Pancreas (tissue), 10 donors: ENCODE data around the gene PSMA1. TPM values are rescaled to one million over a fixed set of nuclear protein-coding genes. Genes with fewer than 3 reads are reported as not detected.

Experiments
- ATAC-seq, 4 donors: fragments of 200-7000 bp; cut with Tn5 transposase; one replicate each; pipeline versions ENCODE4 v1.8.0 to v1.9.1; 2020; ENCODE audit warnings: mild to moderate bottlenecking in 4 of 4, moderate library complexity in 4 of 4
- DNase-seq, 6 donors: peaks; one replicate each; pipeline ENCODE4 v3.0.0-alpha.2; 2020
- FAIRE-seq: peaks from 2 replicates; lab custom pipeline; 2012; peaks lifted over from hg19 to GRCh38; lab: Jason Lieb, UNC
- H3K27ac ChIP-seq, 4 donors: fragments of 200-600 bp; sonication (generic); 1 replicate in 3 of 4; 2 replicates in 1 of 4; pipeline versions ENCODE4 v1.5.0 to v1.8.0; 2020
- H3K27me3 ChIP-seq, 4 donors: fragments of 200-600 bp; one replicate each; pipeline ENCODE4 v1.8.0; 2021
- H3K36me3 ChIP-seq, 3 donors: fragments of 200-600 bp; sonication (generic) in 1 of 3; one replicate each; pipeline versions ENCODE4 v1.5.0 to v1.8.0; 2020 to 2021
- H3K4me1 ChIP-seq, 3 donors: fragments of 200-600 bp; one replicate each; pipeline ENCODE4 v1.8.0; 2021
- H3K4me3 ChIP-seq, 4 donors: fragments of 200-600 bp; sonication (generic) in 2 of 4; one replicate each; pipeline versions ENCODE4 v1.5.0 to v1.8.0; 2020 to 2021
- H3K9me3 ChIP-seq, 4 donors: fragments of 200-600 bp; one replicate each; pipeline ENCODE4 v1.8.0; 2021
- CTCF ChIP-seq, 4 donors: fragments of 200-600 bp; sonication (generic) in 3 of 4; IDR thresholded peaks; one replicate each; pipeline versions ENCODE4 v1.5.0 to v1.8.0; 2021; ENCODE audit warnings: antibody characterized with exemption in 4 of 4
- WGBS, 2 donors: extraction: QIAGEN DNeasy Blood & Tissue Kit; methylation state at CpG; one replicate each; pipeline ENCODE4 v1.1.7; 2013; 5-methylcytosine and 5-hydroxymethylcytosine counted together
- intact Hi-C, 3 donors: fragments of 100-400 bp; cut with DNase I; formaldehyde crosslinking; loops; one replicate each; pipeline versions ENCODE4 v1.11.1 to v1.14.2; 2022
- polyA plus RNA-seq, 2 donors: library from polyadenylated mRNA; stranded (reverse); fragments of 200-250 nt; gene quantifications; one replicate each; pipeline ENCODE4 v1.2.3, GENCODE V29; 2013
- total RNA-seq, 6 donors: library from RNA; stranded (reverse); fragmentation: NEBNext Ultra II Directional in 4 of 6; extraction: Animal tissue kit (Norgen Biotek cat#: 25700) in 4 of 6; gene quantifications; one replicate each; pipeline versions ENCODE4 v1.2.1 to v1.2.4, GENCODE V29; 2021 to 2023
- donor health status: healthy with polysubstance abuse.
- donor health status: DM: no; HTN: no; CAD: no; lungs with moderate emphysema.
- donor health status: DM: no; HTN: no; CAD: no.
- donor health status: control.
- donor health status: control.
- donor health status: Bipolar disorder and iron deficiency.
- donor health status: DM: yes; HTN: yes; CAD: no.
- donor health status: DM: no; HTN: no; CAD: no.
- donor health status: DM: no; HTN: no; CAD: no.
- donor health status: DM: yes; HTN: yes; CAD: no.

The PSMA1 gene
- total and polyA plus RNA-seq, 8 donors: 26.7 to 115 (median 54.5) TPM

- TF ChIP-seq CTCF (IDR thresholded peaks at IDR 0.05): no peak
- Histone ChIP-seq H3K9me3 (no peaks in the 10 kb centered on the region), H3K4me3 (no peak overlapping the region), H3K36me3 (no peaks in the 10 kb centered on the region), H3K27ac (peak overlapping the region in 1 of 4 donors; percentile 7), H3K4me1 (peaks cover 15 to 29% (median 21%) of the 10 kb centered on the region in 3 donors), H3K27me3 (no peaks in the 10 kb centered on the region)
- ATAC-seq: peak; percentile 19 to 55 (median 50)
- no peak for FAIRE-seq
- intact Hi-C loops: no loop called here
- DNase-seq: peak in 1 of 6 donors; percentile 41
- 34 to 35% methylated on average over 6 of the region's 6 CpGs for WGBS, 2 donors
Observed at GRCh38 chr11:14541192-14541947, 21.2 kb upstream of the PSMA1 start.

DNA sequence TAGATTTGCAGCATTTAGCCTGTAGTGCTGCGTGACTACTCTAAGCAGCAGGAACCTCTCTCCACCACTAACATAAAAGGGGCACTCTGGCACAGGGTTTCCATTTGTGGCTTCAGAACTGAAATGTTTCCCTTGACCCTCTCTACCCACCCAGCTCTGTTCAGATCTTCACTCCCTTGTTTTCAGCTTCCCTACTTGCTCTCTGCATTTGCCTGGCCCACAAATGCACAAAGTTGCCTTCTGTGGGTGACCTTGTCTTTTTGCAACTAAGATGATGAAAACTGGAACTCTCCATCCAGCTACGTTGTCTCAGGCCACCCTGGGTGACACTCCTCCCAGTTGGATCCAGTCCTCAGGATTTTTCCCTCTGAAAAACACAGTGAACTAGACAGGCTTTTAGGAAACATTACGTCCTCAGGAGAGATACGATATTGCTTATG, 19.8 kb upstream of the PSMA1 start:
- TF ChIP-seq CTCF (IDR thresholded peaks at IDR 0.05): no peak
- no peak overlapping the region for H3K27ac ChIP-seq
- H3K4me1 ChIP-seq: peaks cover 15 to 29% (median 21%) of the 10 kb centered on the region in 3 donors
- 67% methylated on average over 4 of the region's 4 CpGs for WGBS, 2 donors
- no peak overlapping the region for H3K4me3 ChIP-seq
- FAIRE-seq (no peak), ATAC-seq (peak in 1 of 4 donors; percentile 40), DNase-seq (no peak)
- no peaks in the 10 kb centered on the region for H3K36me3 ChIP-seq
- H3K9me3 ChIP-seq: no peaks in the 10 kb centered on the region
- intact Hi-C loops: loop anchor here in 1 of 3 donors (10.0 kb wide), 2 partner anchors 365 to 535 kb away; partner anchors contain the start of gene CALCB
- H3K27me3 ChIP-seq: no peaks in the 10 kb centered on the region

- intact Hi-C loops: loop anchor here in 1 of 3 donors (10.0 kb wide), 2 partner anchors 366 to 536 kb away; partner anchors contain the start of gene CALCB
- WGBS, 2 donors: 42 to 45% methylated on average over 3 of the region's 3 CpGs
- Histone ChIP-seq H3K36me3 (no peaks in the 10 kb centered on the region), H3K4me1 (peaks cover 15 to 29% (median 21%) of the 10 kb centered on the region in 3 donors), H3K27ac (peak overlapping the region; percentile 59 to 75 (median 62)), H3K9me3 (no peaks in the 10 kb centered on the region), H3K27me3 (no peaks in the 10 kb centered on the region), H3K4me3 (no peak overlapping the region)
- peak; percentile 35 to 69 (median 68) for ATAC-seq
- no peak for TF ChIP-seq CTCF (IDR thresholded peaks at IDR 0.05)
- DNase-seq: no peak
- FAIRE-seq: no peak
Observed at GRCh38 chr11:14538926-14539554, 18.9 kb upstream of the PSMA1 start.

GRCh38 chr11:14538271-14538925, 18.2 kb upstream of the PSMA1 start:
- TF ChIP-seq CTCF (IDR thresholded peaks at IDR 0.05): no peak
- Histone ChIP-seq H3K9me3 (no peaks in the 10 kb centered on the region), H3K27ac (peak overlapping the region; percentile 59 to 75 (median 62)), H3K4me1 (peaks cover 15 to 29% (median 21%) of the 10 kb centered on the region in 3 donors), H3K27me3 (no peaks in the 10 kb centered on the region), H3K4me3 (no peak overlapping the region), H3K36me3 (no peaks in the 10 kb centered on the region)
- intact Hi-C loops: loop anchor here in 1 of 3 donors (10.0 kb wide), 2 partner anchors 366 to 536 kb away; partner anchors contain the start of gene CALCB
- DNase-seq: peak in 2 of 6 donors; percentile 11 to 18
- WGBS, 2 donors: 42 to 44% methylated on average over 6 of the region's 6 CpGs
- peak; percentile 47 to 69 (median 51) for ATAC-seq
- no peak for FAIRE-seq
